BJ (cell line): ENCODE measurements around the gene STON2. TPM values are rescaled to one million over a fixed set of nuclear protein-coding genes. Genes with fewer than 3 reads are reported as not detected.
"Not testable (repeated sequence)": the region's sequence is repeated elsewhere in the genome, so short reads cannot be mapped to it uniquely, and the experiment has no call there.

ENCODE experiments used
- CTCF ChIA-PET: fragments of 350-600 bp; formaldehyde crosslinking; extraction: SDS; loops from one replicate; lab custom pipeline; 2021; ENCODE audit warnings: antibody characterized with exemption, inconsistent platforms; lab: Yijun Ruan, JAX
- POLR2A ChIA-PET: fragments of 300-600 bp; sonication (Branson Sonifier 250); formaldehyde crosslinking; extraction: SDS; loops from one replicate; lab custom pipeline; 2021; ENCODE audit warnings: antibody characterized with exemption; lab: Charles Lee
- DNase-seq: peaks from one replicate; pipeline ENCODE4 v3.0.0-alpha.2; 2011; ENCODE audit warnings: low read depth
- H3K27me3 ChIP-seq: 2 replicates; pipeline ENCODE4 v1.6.0; 2011; ENCODE audit warnings: low read length; ENCODE audit not compliant: control insufficient read depth, insufficient read depth
- H3K36me3 ChIP-seq: 2 replicates; pipeline ENCODE4 v1.5.1; 2011; ENCODE audit warnings: low read length; ENCODE audit not compliant: control insufficient read depth, insufficient read depth
- H3K4me3 ChIP-seq: 2 replicates; pipeline ENCODE4 v1.5.1; 2011; ENCODE audit warnings: low read depth, mild to moderate bottlenecking, control low read depth, low read length
- polyA plus RNA-seq: library from polyadenylated mRNA; depleted of rRNA; stranded (reverse); fragments of >200 nt; gene quantifications from 2 replicates; pipeline ENCODE4 v1.2.3, GENCODE V29; 2011
- TF ChIP-seq, protein P1 (sequence below): IDR thresholded peaks from 2 replicates; pipeline ENCODE4 v1.5.1; 2011; ENCODE audit warnings: low read depth, mild to moderate bottlenecking, control low read depth, inconsistent platforms, low read length, moderate library complexity; ENCODE audit not compliant: insufficient read depth

The STON2 gene
- polyA plus RNA-seq, 1 experiment = not detected

GRCh38 chr14:81256289-81256960 lies 143.7 kb downstream of the STON2 start:
- Histone ChIP-seq H3K27me3 (no peaks in the 10 kb centered on the region; the same call in 1 of the 2 replicates), H3K4me3 (no peak overlapping the region), H3K36me3 (no peaks in the 10 kb centered on the region)
- DNase-seq = no peak
- POLR2A ChIA-PET = no interaction called here
- CTCF ChIA-PET = no interaction called here
- TF ChIP-seq, protein P1, sequence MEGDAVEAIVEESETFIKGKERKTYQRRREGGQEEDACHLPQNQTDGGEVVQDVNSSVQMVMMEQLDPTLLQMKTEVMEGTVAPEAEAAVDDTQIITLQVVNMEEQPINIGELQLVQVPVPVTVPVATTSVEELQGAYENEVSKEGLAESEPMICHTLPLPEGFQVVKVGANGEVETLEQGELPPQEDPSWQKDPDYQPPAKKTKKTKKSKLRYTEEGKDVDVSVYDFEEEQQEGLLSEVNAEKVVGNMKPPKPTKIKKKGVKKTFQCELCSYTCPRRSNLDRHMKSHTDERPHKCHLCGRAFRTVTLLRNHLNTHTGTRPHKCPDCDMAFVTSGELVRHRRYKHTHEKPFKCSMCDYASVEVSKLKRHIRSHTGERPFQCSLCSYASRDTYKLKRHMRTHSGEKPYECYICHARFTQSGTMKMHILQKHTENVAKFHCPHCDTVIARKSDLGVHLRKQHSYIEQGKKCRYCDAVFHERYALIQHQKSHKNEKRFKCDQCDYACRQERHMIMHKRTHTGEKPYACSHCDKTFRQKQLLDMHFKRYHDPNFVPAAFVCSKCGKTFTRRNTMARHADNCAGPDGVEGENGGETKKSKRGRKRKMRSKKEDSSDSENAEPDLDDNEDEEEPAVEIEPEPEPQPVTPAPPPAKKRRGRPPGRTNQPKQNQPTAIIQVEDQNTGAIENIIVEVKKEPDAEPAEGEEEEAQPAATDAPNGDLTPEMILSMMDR = no peak

DNA sequence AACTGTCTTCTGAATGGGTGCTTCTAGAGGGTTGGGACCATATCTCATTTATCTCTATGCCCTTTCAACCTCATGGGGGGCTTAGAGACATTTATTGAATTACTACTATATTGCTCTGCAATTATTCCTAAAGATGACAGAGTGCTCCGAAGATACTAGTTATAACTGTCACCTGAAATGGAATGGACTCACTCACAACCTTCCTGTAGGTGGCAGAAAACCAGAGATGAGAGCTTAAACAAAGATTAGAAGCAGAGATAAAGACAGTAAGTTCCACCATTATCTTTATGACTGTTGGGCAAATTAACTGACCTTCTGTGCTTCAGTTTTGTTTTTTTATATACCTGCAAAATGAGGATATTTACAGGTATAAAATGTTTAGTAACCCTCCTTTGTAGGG lies 147.8 kb downstream of the STON2 start:
- Histone ChIP-seq H3K4me3 (no peak overlapping the region), H3K27me3 (no peaks in the 10 kb centered on the region), H3K36me3 (no peaks in the 10 kb centered on the region)
- TF ChIP-seq, protein P1 = no peak
- ChIA-PET POLR2A (no interaction called here), CTCF (interaction anchor here (0.7 to 1.2 kb wide), 2 partner anchors 15 to 17 kb away, joined by 3 read pairs; no protein-coding TSS in a partner anchor)
- no peak for DNase-seq

DNA sequence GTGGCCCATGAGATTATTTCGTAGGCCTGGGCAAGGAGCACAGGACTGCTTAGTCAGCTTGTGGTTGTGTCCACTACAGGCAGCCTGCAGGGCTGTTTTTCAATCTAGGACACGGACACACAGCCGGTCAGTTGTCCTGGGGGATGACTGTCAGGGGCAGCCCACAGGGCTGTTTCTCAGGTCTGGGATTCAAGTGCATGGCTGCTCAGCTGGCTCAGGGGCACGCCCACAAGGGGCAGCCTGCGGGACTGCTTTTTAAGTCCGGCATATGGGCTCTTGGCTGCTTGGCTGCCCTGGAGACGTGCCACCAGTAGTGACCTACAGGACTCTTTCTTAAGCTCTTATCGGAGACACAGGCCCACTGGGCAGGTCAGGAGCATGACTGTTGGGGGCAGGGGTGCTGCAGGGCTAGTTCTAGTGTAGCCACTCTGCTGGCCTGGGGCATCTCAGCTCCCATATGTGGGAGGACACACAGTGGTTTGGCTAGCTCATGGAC lies 152.8 kb downstream of the STON2 start:
- ChIA-PET CTCF (interaction anchor here (1.1 to 2.3 kb wide), 4 partner anchors 22 to 218 kb away, joined by 5 to 13 read pairs (median 6); partner anchors contain the start of gene GTF2A1), POLR2A (no interaction called here)
- no peaks in the 10 kb centered on the region for H3K27me3 ChIP-seq
- TF ChIP-seq, protein P1 = no peak
- DNase-seq = no peak
- no peak overlapping the region for H3K4me3 ChIP-seq
- no peaks in the 10 kb centered on the region for H3K36me3 ChIP-seq

- Histone ChIP-seq H3K36me3 (no peaks in the 10 kb centered on the region), H3K4me3 (no peak overlapping the region), H3K27me3 (no peaks in the 10 kb centered on the region)
- ChIA-PET POLR2A (interaction anchor here (0.6 kb wide), 1 partner anchor 25 kb away, joined by 3 read pairs; no protein-coding TSS in a partner anchor), CTCF (interaction anchor here (1.3 to 2.3 kb wide), 3 partner anchors 22 to 207 kb away, joined by 5 to 13 read pairs (median 5); partner anchors contain the start of gene GTF2A1)
- TF ChIP-seq, protein P1 = no peak
- peak; percentile 39 for DNase-seq
These were observed 153.5 kb downstream of the STON2 start for GRCh38 chr14:81246461-81247270.

DNA sequence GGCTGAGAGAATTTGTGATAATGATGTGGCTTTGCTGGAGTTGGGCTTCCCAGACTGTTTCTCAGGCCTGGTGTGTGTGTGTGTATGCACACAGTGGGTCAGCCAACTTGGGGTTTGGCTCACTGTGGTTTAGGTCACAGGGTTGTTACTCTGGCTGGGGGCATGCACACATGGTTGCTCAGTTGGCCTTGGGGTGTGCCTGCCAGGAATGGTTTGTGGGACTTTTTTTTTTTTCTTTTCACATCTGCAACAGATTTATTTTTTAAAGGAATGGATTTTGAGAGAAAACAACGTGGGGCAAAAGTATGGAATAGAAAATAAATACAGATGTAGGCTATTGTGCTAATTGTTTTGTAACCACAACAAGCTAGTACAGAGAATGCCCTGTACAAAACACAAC lies 154.4 kb downstream of the STON2 start:
- Histone ChIP-seq H3K36me3 (no peaks in the 10 kb centered on the region), H3K4me3 (no peak overlapping the region), H3K27me3 (no peaks in the 10 kb centered on the region)
- POLR2A ChIA-PET = interaction anchor here (0.6 kb wide), 1 partner anchor 24 kb away, joined by 3 read pairs; no protein-coding TSS in a partner anchor
- CTCF ChIA-PET = no interaction called here
- TF ChIP-seq, protein P1 = no peak
- peak; percentile 30 for DNase-seq

GRCh38 chr14:81244431-81244830 lies 155.7 kb downstream of the STON2 start:
- CTCF ChIA-PET, POLR2A ChIA-PET, H3K4me3 ChIP-seq, H3K36me3 ChIP-seq, DNase-seq, H3K27me3 ChIP-seq: not testable (repeated sequence)
